Measurements from ENCODE around the gene ADAMTS2.

Gene ADAMTS2

DNA sequence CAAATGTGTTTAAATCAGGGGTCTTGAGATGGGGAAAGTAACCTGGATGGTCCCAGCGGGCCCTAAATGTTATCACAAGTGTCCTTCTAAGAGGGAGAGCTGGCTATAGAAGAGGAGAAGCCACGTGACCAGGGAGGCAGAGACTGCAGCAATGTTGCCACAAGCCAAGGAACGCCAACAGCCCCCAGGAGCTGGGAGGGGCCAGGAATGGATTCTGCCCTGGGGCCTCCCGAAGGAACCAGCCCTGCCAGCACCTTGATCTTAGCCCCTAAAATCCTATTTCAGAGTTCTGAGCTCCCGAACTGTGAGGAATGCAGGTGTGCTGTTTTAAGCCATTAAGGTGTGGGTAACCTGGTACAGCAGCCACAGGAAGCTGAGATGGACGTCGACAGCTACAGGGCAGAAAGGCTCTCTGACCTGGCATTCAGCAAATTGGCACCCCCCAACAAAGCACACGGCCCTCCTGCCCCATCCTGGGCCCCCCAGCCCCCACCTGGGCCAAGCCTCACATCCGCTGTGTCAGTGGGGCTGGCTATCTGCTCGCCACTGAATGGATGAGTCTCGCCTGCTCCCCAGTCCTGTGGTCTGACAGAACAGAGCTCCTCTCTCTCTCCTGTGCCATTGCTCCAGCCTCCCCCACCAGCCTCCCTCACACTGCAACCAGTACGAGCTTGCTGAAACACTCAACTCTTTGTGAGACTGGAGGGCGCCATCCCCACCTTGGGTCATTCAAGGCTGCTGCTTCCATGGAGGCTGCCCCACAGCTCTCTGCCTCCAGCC is 78.8 kb downstream of the ADAMTS2 start:
- DNase-seq (ENCODE audit: low spot score), result no peak

GRCh38 chr5:179265514-179266290 is 79.6 kb downstream of the ADAMTS2 start:
- DNase-seq (ENCODE audit: low spot score), result no peak

GRCh38 chr5:179264783-179265513 is 80.3 kb downstream of the ADAMTS2 start:
- no peak for DNase-seq (ENCODE audit: low spot score)

DNA sequence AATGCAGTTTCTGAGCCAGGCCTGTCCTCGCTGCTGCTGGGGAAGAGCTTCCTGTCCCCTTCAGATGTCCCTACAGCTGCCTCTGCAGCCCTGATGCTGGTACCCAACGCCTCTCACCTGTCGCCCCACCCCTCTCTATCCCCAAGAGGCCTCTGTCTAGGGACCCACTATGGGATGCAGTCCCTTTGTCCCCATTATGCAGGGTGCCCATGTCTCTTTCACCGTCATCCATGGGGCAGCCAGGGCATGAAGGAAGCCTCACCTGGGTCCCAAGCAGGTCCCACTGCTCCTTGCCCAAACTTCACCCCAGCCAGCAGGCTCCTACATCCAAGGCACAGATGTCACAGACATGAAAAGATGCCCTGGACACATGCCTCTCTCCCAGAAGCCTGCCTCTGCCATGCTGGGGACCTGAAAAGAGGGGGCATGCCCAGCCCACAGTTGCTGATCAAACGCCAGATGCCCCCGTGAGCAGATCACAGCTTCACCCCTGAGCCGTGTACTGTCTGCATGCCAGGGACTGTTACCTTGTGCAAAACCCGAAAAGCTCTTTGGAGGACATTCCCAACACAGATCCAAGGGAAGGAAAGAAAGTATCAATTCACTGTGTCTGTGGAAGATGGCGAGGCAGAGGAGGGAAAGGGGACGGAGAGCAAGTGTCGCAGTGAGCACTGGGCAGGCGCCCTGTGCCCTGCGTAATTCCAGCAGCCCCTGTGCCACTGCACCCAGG is 81.0 kb downstream of the ADAMTS2 start:
- no peak for DNase-seq (ENCODE audit: low spot score)

GRCh38 chr5:179263391-179264052 is 81.7 kb downstream of the ADAMTS2 start:
- DNase-seq (ENCODE audit: low spot score), result no peak

- DNase-seq (ENCODE audit: low spot score), result no peak
Observed at GRCh38 chr5:179262126-179262920, 82.9 kb downstream of the ADAMTS2 start.

GRCh38 chr5:179261301-179262125 is 83.7 kb downstream of the ADAMTS2 start:
- DNase-seq (ENCODE audit: low spot score), result no peak

DNA sequence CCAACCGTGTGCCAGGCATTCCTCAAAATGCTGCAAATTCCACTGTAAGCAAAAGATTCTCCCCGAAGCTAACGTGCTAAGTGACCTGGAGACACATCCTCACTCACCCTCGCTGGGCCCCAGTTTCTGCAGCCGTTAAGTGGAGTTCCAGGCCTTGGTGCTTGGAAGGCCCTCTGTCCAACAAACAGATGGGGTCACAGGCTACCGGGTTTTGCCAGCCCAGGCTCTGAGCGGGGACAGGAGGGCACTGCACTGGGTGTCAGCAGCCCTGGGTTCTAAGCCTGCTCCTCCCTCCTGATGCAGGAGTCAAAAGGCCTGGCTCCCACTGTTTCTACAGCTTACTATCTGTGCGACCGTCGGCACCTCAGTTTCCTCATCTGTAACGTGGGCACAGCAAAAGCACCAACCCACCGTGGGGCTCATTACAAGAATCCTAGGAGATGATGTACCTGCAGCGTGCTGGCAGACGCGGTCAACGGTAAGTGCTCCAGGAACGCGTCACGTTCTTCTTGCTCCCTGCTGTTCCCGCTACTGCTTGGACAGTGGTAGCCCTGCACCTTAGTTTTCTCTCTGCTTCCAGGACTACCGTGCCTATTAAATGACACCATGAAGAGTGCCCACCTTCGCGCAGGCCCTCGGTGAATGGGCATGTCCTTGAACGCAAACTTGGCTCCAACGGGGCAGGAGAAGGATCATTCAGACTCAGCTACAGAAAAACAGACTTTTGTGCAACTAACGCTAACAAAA is 84.8 kb downstream of the ADAMTS2 start:
- DNase-seq (ENCODE audit: low spot score), result no peak

GRCh38 chr5:179259731-179260323 is 85.4 kb downstream of the ADAMTS2 start:
- DNase-seq (ENCODE audit: low spot score), result no peak

GRCh38 chr5:179258922-179259730 is 86.1 kb downstream of the ADAMTS2 start:
- no peak for DNase-seq (ENCODE audit: low spot score)

GRCh38 chr5:179258001-179258921 is 87.0 kb downstream of the ADAMTS2 start:
- no peak for DNase-seq (ENCODE audit: low spot score)

- no peak for DNase-seq (ENCODE audit: low spot score)
Observed at GRCh38 chr5:179257176-179257682, 88.0 kb downstream of the ADAMTS2 start.

DNA sequence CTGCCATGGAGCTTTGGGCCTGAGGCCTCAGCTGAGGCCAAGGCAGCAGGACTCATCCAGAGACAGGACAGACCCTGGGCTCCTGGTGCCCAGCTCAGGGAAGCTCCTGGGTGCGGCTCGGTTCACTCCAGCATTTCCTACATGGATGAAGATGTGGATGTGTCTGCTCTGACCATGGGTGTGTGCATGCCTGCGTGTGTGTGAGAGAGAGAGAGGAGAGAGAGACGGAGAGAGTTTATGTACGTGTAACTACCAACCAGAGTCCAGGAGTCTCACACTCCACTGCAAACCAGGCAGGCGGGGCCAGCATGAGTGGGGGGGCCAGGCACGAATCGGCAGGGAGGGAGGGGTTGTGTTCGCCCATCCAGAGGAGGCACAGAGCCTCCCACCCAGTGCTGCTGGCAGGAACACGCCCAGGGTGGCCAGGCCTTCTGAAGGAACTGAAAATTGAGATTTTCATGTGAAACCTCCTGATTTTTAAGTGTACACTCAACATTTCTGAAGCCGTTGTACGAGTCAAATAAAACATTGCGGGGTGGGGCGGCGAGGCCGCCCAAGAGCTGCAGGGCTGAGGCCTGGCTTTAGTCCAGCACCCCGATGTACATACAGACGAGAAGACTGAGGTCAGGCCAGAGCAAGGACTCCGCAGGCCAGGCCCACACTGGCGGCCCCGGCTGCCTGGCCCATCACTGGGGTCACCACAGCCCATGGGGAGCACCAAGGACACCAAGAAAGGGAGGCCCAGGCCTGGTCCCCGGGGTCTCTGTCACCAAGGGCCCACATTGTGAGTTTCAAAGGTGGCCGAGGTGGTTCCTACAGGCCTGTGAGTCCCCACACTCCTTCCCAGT is 88.7 kb downstream of the ADAMTS2 start:
- DNase-seq (ENCODE audit: low spot score), result no peak

GRCh38 chr5:179255527-179256327 is 89.5 kb downstream of the ADAMTS2 start:
- no peak for DNase-seq (ENCODE audit: low spot score)
